H1 (cell line): ENCODE data around the gene NXPH4. TPM values are rescaled to one million over a fixed set of nuclear protein-coding genes. Genes with fewer than 3 reads are reported as not detected.

Experiments used
- CTCF ChIA-PET: fragments of 300-600 bp; sonication (Branson Sonifier 250); formaldehyde crosslinking; loops from one replicate; lab custom pipeline; 2021; ENCODE audit not compliant: partially characterized antibody; lab: Charles Lee
- POLR2A ChIA-PET: fragments of 300-600 bp; sonication (Branson Sonifier 250); formaldehyde crosslinking; loops from one replicate; lab custom pipeline; 2021; ENCODE audit warnings: inconsistent platforms; ENCODE audit not compliant: partially characterized antibody; lab: Charles Lee
- DNase-seq, 2 experiments: peaks; one replicate each; pipeline versions ENCODE4 v3.0.0 to v3.0.0-alpha.2; 2010 to 2022; ENCODE audit warnings: low spot score in 2 of 2, low read depth in 1 of 2, mixed read lengths in 1 of 2
- FAIRE-seq: peaks from 2 replicates; lab custom pipeline; 2011; peaks lifted over from hg19 to GRCh38; lab: Jason Lieb, UNC
- H2AFZ ChIP-seq: 2 replicates; pipeline ENCODE4 v1.8.1; 2012; ENCODE audit warnings: low read length, inconsistent platforms
- H2AK5ac ChIP-seq: 2 replicates; pipeline ENCODE4 v1.6.1; 2013; ENCODE audit warnings: low read depth, low read length
- H2BK120ac ChIP-seq: replicated peaks from 2 replicates; pipeline ENCODE3; 2013; ENCODE audit warnings: low read depth, low read length, inconsistent platforms
- H2BK12ac ChIP-seq: 2 replicates; pipeline ENCODE4 v1.6.1; 2013; ENCODE audit warnings: low read depth, low read length
- H2BK15ac ChIP-seq: 2 replicates; pipeline ENCODE4 v1.6.1; 2013; ENCODE audit warnings: low read length
- H2BK20ac ChIP-seq: 2 replicates; pipeline ENCODE4 v1.6.1; 2013; ENCODE audit warnings: low read length
- H2BK5ac ChIP-seq: 2 replicates; pipeline ENCODE4 v1.6.1; 2013; ENCODE audit warnings: low read depth, low read length
- H3K14ac ChIP-seq: 2 replicates; pipeline ENCODE4 v1.6.1; 2013; ENCODE audit warnings: inconsistent platforms; ENCODE audit not compliant: insufficient read length
- H3K18ac ChIP-seq: 2 replicates; pipeline ENCODE4 v1.6.1; 2013; ENCODE audit warnings: low read length; ENCODE audit errors: extremely low read depth
- H3K23ac ChIP-seq: 2 replicates; pipeline ENCODE4 v1.6.1; 2013; ENCODE audit warnings: inconsistent platforms; ENCODE audit not compliant: insufficient read length
- H3K23me2 ChIP-seq: 2 replicates; pipeline ENCODE4 v1.6.1; 2013; ENCODE audit warnings: low read depth, low read length
- H3K27ac ChIP-seq: 2 replicates; pipeline ENCODE4 v1.6.1; 2011; ENCODE audit warnings: low read depth, low read length, inconsistent platforms
- H3K27me3 ChIP-seq, 4 experiments: replicated peaks in 1 of 4; 1 replicate in 1 of 4; 2 replicates in 3 of 4; pipeline versions ENCODE4 v1.6.1 to v1.8.1; 2011 to 2013; ENCODE audit warnings: low read length in 3 of 4, mild to moderate bottlenecking in 3 of 4, inconsistent platforms in 2 of 4, mixed read lengths in 2 of 4, moderate library complexity in 1 of 4; ENCODE audit not compliant: control insufficient read depth in 3 of 4, insufficient read depth in 3 of 4; ENCODE audit errors: extremely low read depth in 1 of 4
- H3K36me3 ChIP-seq, 4 experiments: 2 replicates each; pipeline versions ENCODE4 v1.6.1 to v1.8.1; 2011 to 2013; ENCODE audit warnings: mild to moderate bottlenecking in 4 of 4, low read length in 3 of 4, moderate library complexity in 2 of 4, control low read depth in 1 of 4, inconsistent platforms in 1 of 4; ENCODE audit not compliant: insufficient read depth in 4 of 4, control insufficient read depth in 2 of 4
- H3K4ac ChIP-seq: replicated peaks from 2 replicates; pipeline ENCODE3; 2013; ENCODE audit warnings: low read length, low read depth, mixed read lengths, inconsistent platforms; ENCODE audit not compliant: insufficient read length
- H3K4me1 ChIP-seq, 4 experiments: replicated peaks in 1 of 4; 1 replicate in 1 of 4; 2 replicates in 3 of 4; pipeline versions ENCODE4 v1.6.1 to v1.8.1; 2011 to 2013; ENCODE audit warnings: low read length in 3 of 4, inconsistent platforms in 2 of 4, mixed read lengths in 1 of 4; ENCODE audit not compliant: insufficient read depth in 4 of 4, control insufficient read depth in 3 of 4
- H3K4me2 ChIP-seq, 2 experiments: 2 replicates each; pipeline versions ENCODE4 v1.6.1 to v1.8.1; 2011 to 2013; ENCODE audit warnings: low read depth in 2 of 2, low read length in 2 of 2, control low read depth in 1 of 2, inconsistent platforms in 1 of 2, mild to moderate bottlenecking in 1 of 2; ENCODE audit not compliant: insufficient read depth in 1 of 2
- H3K4me3 ChIP-seq, 4 experiments: fragments of 200-600, 300-600 bp in 1 of 4; sonication (generic), shearing (Covaris generic), sonication (Bioruptor Twin) in 1 of 4; 2 replicates each; pipeline versions ENCODE4 v1.5.1 to v1.8.1; 2011 to 2016; ENCODE audit warnings: low read length in 4 of 4, low read depth in 3 of 4, control low read depth in 2 of 4, inconsistent platforms in 2 of 4, mild to moderate bottlenecking in 2 of 4, mixed read lengths in 1 of 4, moderate library complexity in 1 of 4; ENCODE audit not compliant: insufficient read depth in 2 of 4; ENCODE audit errors: extremely low read depth in 1 of 4
- H3K56ac ChIP-seq: replicated peaks from 2 replicates; pipeline ENCODE3; 2013; ENCODE audit warnings: low read depth, mild to moderate bottlenecking, mixed read lengths, low read length, inconsistent platforms; ENCODE audit not compliant: insufficient read length
- H3K79me1 ChIP-seq: 2 replicates; pipeline ENCODE4 v1.6.1; 2013; ENCODE audit warnings: low read depth, low read length, control low read depth
- H3K79me2 ChIP-seq, 2 experiments: 2 replicates each; pipeline versions ENCODE4 v1.6.1 to v1.8.1; 2012 to 2013; ENCODE audit warnings: low read length in 2 of 2, mild to moderate bottlenecking in 2 of 2, inconsistent platforms in 1 of 2; ENCODE audit not compliant: insufficient read depth in 2 of 2, control insufficient read depth in 1 of 2
- H3K9ac ChIP-seq, 4 experiments: replicated peaks in 1 of 4; 1 replicate in 1 of 4; 2 replicates in 3 of 4; pipeline versions ENCODE4 v1.6.1 to v1.8.1; 2011 to 2013; ENCODE audit warnings: low read depth in 3 of 4, low read length in 3 of 4, control low read depth in 2 of 4, mild to moderate bottlenecking in 2 of 4, moderate library complexity in 2 of 4, inconsistent platforms in 1 of 4; ENCODE audit errors: extremely low read depth in 1 of 4
- H3K9me3 ChIP-seq, 2 experiments: 2 replicates each; pipeline versions ENCODE4 v1.6.1 to v1.8.1; 2012 to 2013; ENCODE audit warnings: mild to moderate bottlenecking in 2 of 2, moderate library complexity in 2 of 2, control low read depth in 1 of 2, inconsistent platforms in 1 of 2, low read depth in 1 of 2, low read length in 1 of 2, mixed read lengths in 1 of 2; ENCODE audit not compliant: insufficient read depth in 2 of 2
- H4K20me1 ChIP-seq, 2 experiments: replicated peaks in 1 of 2; 2 replicates each; pipeline versions ENCODE3 to v1.8.1; 2011 to 2013; ENCODE audit warnings: inconsistent platforms in 2 of 2, low read length in 2 of 2, mild to moderate bottlenecking in 1 of 2; ENCODE audit not compliant: insufficient read depth in 2 of 2, control insufficient read depth in 1 of 2
- H4K5ac ChIP-seq: 2 replicates; pipeline ENCODE4 v1.6.1; 2013; ENCODE audit warnings: low read length, low read depth, mixed read lengths, inconsistent platforms; ENCODE audit not compliant: insufficient read length
- H4K8ac ChIP-seq: 2 replicates; pipeline ENCODE4 v1.8.0; 2013; ENCODE audit warnings: mild to moderate bottlenecking, moderate library complexity, low read length, inconsistent platforms; ENCODE audit not compliant: insufficient read depth; ENCODE audit errors: extremely low read depth
- H4K91ac ChIP-seq: replicated peaks from 2 replicates; pipeline ENCODE3; 2013; ENCODE audit warnings: low read length, mixed read lengths, inconsistent platforms; ENCODE audit not compliant: insufficient read length
- CBX5 ChIP-seq: fragments of 300-800, 300-1000 bp; sonication (generic); IDR thresholded peaks from 2 replicates; pipeline ENCODE4 v1.7.1; 2016; ENCODE audit warnings: antibody characterized with exemption, low read length, low read depth
- EGR1 ChIP-seq: IDR thresholded peaks from 2 replicates; pipeline ENCODE4 v1.6.1; 2011; ENCODE audit warnings: low read depth, low read length, borderline replicate concordance
- FOSL1 ChIP-seq: IDR thresholded peaks from 2 replicates; pipeline ENCODE4 v1.6.1; 2011; ENCODE audit warnings: mild to moderate bottlenecking, low read depth, low read length, moderate library complexity; ENCODE audit not compliant: insufficient read depth
- KDM1A ChIP-seq: fragments of 200-600, 300-600 bp; sonication (generic); IDR thresholded peaks from 2 replicates; pipeline ENCODE4 v1.7.1; 2016; ENCODE audit warnings: mild to moderate bottlenecking, low read length, borderline replicate concordance
- KDM4A ChIP-seq: IDR thresholded peaks from one replicate; pipeline ENCODE4 v1.7.1; 2012; ENCODE audit warnings: low read depth, mild to moderate bottlenecking, moderate library complexity, low read length, inconsistent platforms; ENCODE audit not compliant: severe bottlenecking
- NANOG ChIP-seq: IDR thresholded peaks from 2 replicates; pipeline ENCODE4 v1.6.1; 2011; ENCODE audit warnings: low read length, low read depth, mild to moderate bottlenecking, inconsistent platforms; ENCODE audit not compliant: insufficient read depth, poor library complexity, severe bottlenecking
- RBBP5 ChIP-seq: IDR thresholded peaks from 2 replicates; pipeline ENCODE4 v1.7.1; 2012; ENCODE audit warnings: low read depth, mild to moderate bottlenecking, inconsistent platforms, low read length, moderate library complexity, borderline replicate concordance
- SAP30 ChIP-seq: fragments of 300-600 bp; sonication (generic); IDR thresholded peaks from 2 replicates; pipeline ENCODE4 v1.7.1; 2012; ENCODE audit warnings: low read length, moderate library complexity, mild to moderate bottlenecking, inconsistent platforms; ENCODE audit not compliant: insufficient read depth, insufficient replicate concordance
- SIN3A ChIP-seq, 2 experiments: IDR thresholded peaks in 1 of 2; conservative IDR thresholded peaks in 1 of 2; 2 replicates each; pipeline ENCODE4 v1.6.1; 2011 to 2012; ENCODE audit warnings: low read length in 2 of 2, improper control_type of control experiment in 1 of 2, low read depth in 1 of 2, mild to moderate bottlenecking in 1 of 2
- SUZ12 ChIP-seq: fragments of 200-600 bp; sonication (generic); IDR thresholded peaks from 2 replicates; pipeline ENCODE4 v1.6.1; 2012; ENCODE audit warnings: mild to moderate bottlenecking, inconsistent platforms, low read length, moderate library complexity, mixed read lengths
- TBP ChIP-seq: IDR thresholded peaks from 2 replicates; pipeline ENCODE4 v1.6.1; 2011; ENCODE audit warnings: low read depth, low read length, improper control_type of control experiment
- WGBS, 2 experiments: shearing (Covaris generic) in 1 of 2; methylation state at CpG; one replicate each; pipeline versions ENCODE4 v1.1.6 to v1.1.7; 2013 to 2015; ENCODE audit warnings: low lambda C conversion rate in 2 of 2, mixed read lengths in 2 of 2, inconsistent platforms in 1 of 2, low coverage in 1 of 2, missing lambda C conversion rate in 1 of 2; ENCODE audit not compliant: insufficient replicate concordance in 2 of 2, insufficient coverage in 1 of 2, insufficient read length in 1 of 2; ENCODE audit errors: extremely low coverage in 1 of 2, missing lambda C conversion rate in 1 of 2; 5-methylcytosine and 5-hydroxymethylcytosine counted together
- polyA plus RNA-seq, 7 experiments: library from polyadenylated mRNA; depleted of rRNA in 3 of 7; stranded (reverse) in 5 of 7; unstranded in 2 of 7; fragments of >200 nt in 5 of 7; fragments of 200-250 nt in 2 of 7; gene quantifications; 1 replicate in 5 of 7; 2 replicates in 1 of 7; 4 replicates in 1 of 7; pipeline versions ENCODE4 v1.2.1 to v1.2.3, GENCODE V29; 2011 to 2013; ENCODE audit warnings: missing spikeins in 2 of 7, mixed read lengths in 2 of 7
- total RNA-seq: library from RNA; stranded (reverse); fragmentation: NEBNext Ultra II Directional; extraction: Animal tissue kit (Norgen Biotek cat#: 25700); gene quantifications from 2 replicates; pipeline ENCODE4 v1.2.1, GENCODE V29; 2021

Gene NXPH4
- total and polyA plus RNA-seq, 2 of the 8 experiments (the other 6 are each of a cell fraction or from before 2014, with no cell fraction given): 0.92 to 1.7 TPM

GRCh38 chr12:57175428-57176138 lies 41.0 kb upstream of the NXPH4 start:
- no peaks in the 10 kb centered on the region for H3K27me3 ChIP-seq
- peaks cover 4 to 19% of the 10 kb centered on the region in 2 experiments for H4K20me1 ChIP-seq
- H2BK5ac ChIP-seq: no peak overlapping the region
- no peak overlapping the region for H2BK20ac ChIP-seq
- no peak overlapping the region for H3K27ac ChIP-seq
- ChIA-PET CTCF (interaction anchor here (0.7 to 21.9 kb wide), 39 partner anchors 9 to 743 kb away, joined by 3 to 389 read pairs (median 4); partner anchors contain the start of genes DCTN2, LRP1, LRP1-AS and SHMT2), POLR2A (interaction anchor here (0.6 to 9.9 kb wide), 23 partner anchors 9 to 344 kb away, joined by 3 to 91 read pairs (median 4); partner anchors contain the start of genes DDIT3, LRP1, LRP1-AS and SHMT2)
- no peak overlapping the region for H2BK15ac ChIP-seq
- peak; percentile 45 for FAIRE-seq
- no peak overlapping the region for H3K14ac ChIP-seq
- H3K36me3 ChIP-seq: peaks cover 36 to 62% (median 54%) of the 10 kb centered on the region in 4 experiments
- 0 out of 2 replicates have a peak overlapping the region, but pooled peaks have one; percentile 1 for H2BK12ac ChIP-seq
- no peaks in the 10 kb centered on the region for H3K23me2 ChIP-seq
- H2BK120ac ChIP-seq: no peak overlapping the region
- no peak overlapping the region for H3K4me3 ChIP-seq
- no peaks in the 10 kb centered on the region for H3K79me2 ChIP-seq
- H3K56ac ChIP-seq: no peak overlapping the region
- no peak overlapping the region for H4K91ac ChIP-seq
- H3K9me3 ChIP-seq: no peaks in the 10 kb centered on the region
- 75% methylated on average over 29 of the region's 29 CpGs; no CpG with 5 or more reads in 1 of the 2 experiments for whole genome bisulfite sequencing, 2 experiments
- no peak overlapping the region for H3K23ac ChIP-seq
- H2AFZ ChIP-seq: no peak overlapping the region
- no peak overlapping the region for H3K4me2 ChIP-seq
- no peak overlapping the region for H4K5ac ChIP-seq
- no peak overlapping the region for H4K8ac ChIP-seq
- no peak overlapping the region for H3K9ac ChIP-seq
- no peaks in the 10 kb centered on the region for H3K4me1 ChIP-seq
- no peak overlapping the region for H3K4ac ChIP-seq
- no peak overlapping the region for H2AK5ac ChIP-seq
- H3K18ac ChIP-seq: no peak overlapping the region
- peak; percentile 50 to 98 for DNase-seq
- no peaks in the 10 kb centered on the region for H3K79me1 ChIP-seq
- TF ChIP-seq SAP30 (no peak), NANOG (no peak), FOSL1 (no peak), KDM4A (no peak), SUZ12 (no peak), KDM1A (no peak), SIN3A (conservative IDR thresholded peaks at IDR 0.05 in 1 of 2, IDR thresholded peaks at IDR 0.05 in 1 of 2; ENCODE audit: low read depth in 1 of 2, low read length in 2 of 2) (peak in 1 of 2 experiments; percentile 58; a peak in 1 of 4 replicates), EGR1 (no peak), TBP (no peak), RBBP5 (no peak), CBX5 (no peak)
